HG03460 (cell line): ENCODE results near the gene ASCC3.

Experiments used
- ATAC-seq: cut with Tn5 transposase; IDR thresholded peaks from one replicate; pipeline ENCODE4 v1.9.1; 2021; ENCODE audit not compliant: unreplicated experiment

The ASCC3 gene

GRCh38 chr6:100509101-100509500 is 372.0 kb downstream of the ASCC3 start:
- no peak for ATAC-seq

GRCh38 chr6:100506651-100507050 is 374.5 kb downstream of the ASCC3 start:
- no peak for ATAC-seq

- ATAC-seq = no peak
Measured at GRCh38 chr6:100504786-100505737, 376.1 kb downstream of the ASCC3 start.

- ATAC-seq = no peak
Measured at GRCh38 chr6:100503043-100503705, 378.0 kb downstream of the ASCC3 start.

GRCh38 chr6:100493206-100493888 is 387.8 kb downstream of the ASCC3 start:
- no peak for ATAC-seq

- ATAC-seq = no peak
Measured at GRCh38 chr6:100491952-100492670, 389.0 kb downstream of the ASCC3 start.

- no peak for ATAC-seq
Measured at GRCh38 chr6:100490065-100490464, 391.1 kb downstream of the ASCC3 start.

- ATAC-seq = no peak
Measured at GRCh38 chr6:100488244-100488643, 392.9 kb downstream of the ASCC3 start.

- ATAC-seq = no peak
Measured at GRCh38 chr6:100487638-100488037, 393.5 kb downstream of the ASCC3 start.

GRCh38 chr6:100485268-100485667 is 395.9 kb downstream of the ASCC3 start:
- ATAC-seq = no peak

GRCh38 chr6:100484474-100484873 is 396.7 kb downstream of the ASCC3 start:
- ATAC-seq = no peak

GRCh38 chr6:100482698-100483097 is 398.4 kb downstream of the ASCC3 start:
- ATAC-seq = no peak

GRCh38 chr6:100479179-100480035 is 401.7 kb downstream of the ASCC3 start:
- ATAC-seq = peak; percentile 51

- ATAC-seq = peak; percentile 53
Measured at GRCh38 chr6:100475554-100476320, 405.4 kb downstream of the ASCC3 start.

GRCh38 chr6:100473182-100473581 is 407.9 kb downstream of the ASCC3 start:
- ATAC-seq = no peak

GRCh38 chr6:100472674-100473073 is 408.5 kb downstream of the ASCC3 start:
- peak; percentile 92 for ATAC-seq

- ATAC-seq = no peak
Measured at GRCh38 chr6:100470422-100471120, 410.6 kb downstream of the ASCC3 start.

- ATAC-seq = no peak
Measured at GRCh38 chr6:100469101-100469859, 411.8 kb downstream of the ASCC3 start.
